Activated gamma-delta T cell treated with anti-CD3 and anti-CD28 coated beads, Interleukin-2, amount 50 U/mL, for 16 hours (primary cell): ENCODE measurements around the gene ADAMTS12.

Source experiments
- DNase-seq: peaks from one replicate; pipeline ENCODE4 v3.0.0-alpha.2; 2020; ENCODE audit warnings: low read depth

ADAMTS12 gene

DNA sequence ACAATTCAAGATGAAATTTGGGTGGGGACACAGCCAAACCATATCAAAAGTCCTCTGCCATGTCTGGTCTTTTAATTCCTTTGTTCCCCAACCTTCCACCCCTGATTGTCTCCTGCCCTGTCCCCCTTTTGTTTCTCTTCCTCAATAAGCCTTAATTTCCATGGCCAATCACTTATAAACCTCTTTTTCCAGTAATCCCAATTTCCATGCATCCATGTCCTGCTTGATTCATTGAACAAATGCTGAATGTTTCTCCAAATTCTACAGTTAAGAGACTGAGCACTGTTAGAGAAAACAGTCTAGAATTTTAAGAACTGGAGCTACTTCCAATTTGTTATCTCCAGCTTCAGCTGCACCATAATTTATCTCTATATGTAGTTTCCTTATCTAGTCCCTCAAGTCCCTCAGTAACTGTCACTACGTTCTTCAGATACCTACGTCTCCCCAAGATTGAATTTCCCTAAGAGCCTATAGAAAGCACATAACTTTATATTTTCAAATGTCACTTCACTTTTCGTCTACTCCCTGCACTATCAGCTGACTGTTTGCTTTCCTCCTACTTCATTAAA, 416.8 kb downstream of the ADAMTS12 start:
- no peak for DNase-seq

DNA sequence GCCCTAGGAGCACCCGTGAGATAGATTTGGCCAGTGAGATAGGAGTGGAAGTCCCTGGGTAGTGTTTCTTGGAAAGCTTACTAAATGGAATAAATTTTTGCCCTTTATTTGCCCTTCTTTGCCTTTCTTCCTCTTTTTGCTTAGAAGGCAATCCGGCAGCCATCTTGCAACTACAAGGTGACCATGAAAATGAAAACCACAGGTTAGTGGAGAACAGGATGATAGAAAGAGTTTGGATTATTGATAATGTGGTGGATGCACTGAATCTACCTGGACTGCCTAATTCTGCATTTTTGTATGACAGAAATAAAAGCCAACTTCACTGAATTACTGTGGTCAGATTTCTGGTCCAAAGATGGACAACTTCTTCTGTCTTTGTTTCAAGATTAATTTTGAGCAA, 417.8 kb downstream of the ADAMTS12 start:
- DNase-seq, result no peak
